NCI-H82 treated with DMSO at 0.1 percent for 48 hours (cell line): Measurements from ENCODE around the gene RFPL3.
A peak's percentile ranks its signal among the peaks of the same experiment; 100 is the strongest.
"Not testable (repeated sequence)": the region's sequence is repeated elsewhere in the genome, so short reads cannot be mapped to it uniquely, and the experiment has no call there.

Experiments
- DNase-seq: peaks from one replicate; lab custom pipeline; 2025; ENCODE audit not compliant: unreplicated experiment; lab: John Stamatoyannopoulos, UW

Gene RFPL3

GRCh38 chr22:32357567-32357966, at the start of gene RFPL3:
RFPL3 (plus strand) TSS chr22:32357867; CDS start chr22:32358072, 205 bp downstream.
- not testable (repeated sequence) for DNase-seq

GRCh38 chr22:32308191-32308590, 49.5 kb upstream of the RFPL3 start:
- no peak for DNase-seq

- no peak for DNase-seq
Measured at GRCh38 chr22:32308934-32309333, 48.7 kb upstream of the RFPL3 start.

- DNase-seq, result no peak
Measured at GRCh38 chr22:32309585-32310251, 47.9 kb upstream of the RFPL3 start.

GRCh38 chr22:32310777-32311176, 46.9 kb upstream of the RFPL3 start:
- no peak for DNase-seq

GRCh38 chr22:32311551-32312071, 46.1 kb upstream of the RFPL3 start:
- DNase-seq, result no peak

- no peak for DNase-seq
Measured at GRCh38 chr22:32312748-32313147, 44.9 kb upstream of the RFPL3 start.

- DNase-seq, result no peak
Measured at GRCh38 chr22:32313532-32313931, 44.1 kb upstream of the RFPL3 start.

- no peak for DNase-seq
Measured at GRCh38 chr22:32317524-32317923, 40.1 kb upstream of the RFPL3 start.

- no peak for DNase-seq
Measured at GRCh38 chr22:32318361-32318760, 39.3 kb upstream of the RFPL3 start.

GRCh38 chr22:32319861-32320406, 37.7 kb upstream of the RFPL3 start:
- no peak for DNase-seq

- DNase-seq, result no peak
Measured at GRCh38 chr22:32322986-32323385, 34.7 kb upstream of the RFPL3 start.

- no peak for DNase-seq
Measured at GRCh38 chr22:32323513-32324164, 34.0 kb upstream of the RFPL3 start.

- no peak for DNase-seq
Measured at GRCh38 chr22:32324505-32325415, 32.9 kb upstream of the RFPL3 start.

- DNase-seq, result peak; percentile 57
Measured at GRCh38 chr22:32325416-32325801, 32.3 kb upstream of the RFPL3 start.

- no peak for DNase-seq
Measured at GRCh38 chr22:32325811-32326237, 31.8 kb upstream of the RFPL3 start.

GRCh38 chr22:32326647-32327046, 31.0 kb upstream of the RFPL3 start:
- no peak for DNase-seq

- no peak for DNase-seq
Measured at GRCh38 chr22:32327066-32327465, 30.6 kb upstream of the RFPL3 start.

- DNase-seq, result no peak
Measured at GRCh38 chr22:32327596-32328171, 30.0 kb upstream of the RFPL3 start.

- DNase-seq, result no peak
Measured at GRCh38 chr22:32328306-32329201, 29.1 kb upstream of the RFPL3 start.
